GM12872 (cell line): ENCODE results near the gene NINJ2.

ENCODE experiments used
- TF ChIP-seq, protein P1 (sequence below): IDR thresholded peaks from 3 replicates; pipeline ENCODE4 v1.5.1; 2011; ENCODE audit warnings: low read depth, mild to moderate bottlenecking, low read length, moderate library complexity; ENCODE audit not compliant: insufficient read depth

NINJ2 gene

DNA sequence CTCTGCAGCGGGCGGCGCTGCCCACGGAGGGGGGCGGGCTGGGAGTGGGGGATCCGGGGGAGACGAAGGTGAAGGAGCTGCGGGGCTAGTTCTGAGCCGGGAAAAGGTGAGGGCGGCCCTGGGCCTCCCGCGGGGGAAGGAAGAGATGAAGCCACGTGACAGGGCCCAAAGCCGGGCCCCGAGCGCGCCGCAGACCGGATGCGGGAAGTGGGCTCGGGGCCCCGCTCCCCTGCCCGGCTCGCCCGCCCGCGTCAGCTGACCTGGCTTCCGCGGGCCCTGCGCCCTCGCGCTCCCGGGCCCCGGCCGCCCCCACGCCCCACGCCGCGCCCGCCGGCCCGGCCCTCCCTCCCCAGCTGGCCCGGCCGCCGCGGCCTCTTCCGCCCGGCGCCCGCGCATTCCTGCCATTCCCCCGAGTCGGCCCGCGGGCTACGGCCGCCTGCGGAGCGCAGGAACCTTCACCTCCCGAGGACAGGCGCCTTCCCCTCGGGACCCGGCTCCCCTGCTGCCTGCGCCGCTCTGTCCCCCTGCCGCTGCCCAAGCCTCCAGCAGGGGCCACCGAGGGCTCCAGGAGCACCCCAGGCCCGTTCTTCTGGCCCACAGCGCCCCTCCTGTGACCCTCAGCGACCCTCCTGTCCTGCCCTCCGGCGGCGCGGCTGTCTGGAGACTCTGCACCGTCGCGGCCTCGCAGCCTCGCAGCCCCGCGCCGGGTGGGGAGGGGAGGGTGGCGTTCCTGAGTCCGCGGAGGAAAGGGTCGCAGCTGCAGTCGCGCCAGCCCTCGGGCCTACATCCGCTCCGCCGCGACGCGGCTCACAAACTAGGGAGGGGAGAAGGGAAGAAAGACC is 20.4 kb downstream of the NINJ2 start:
- TF ChIP-seq, protein P1, sequence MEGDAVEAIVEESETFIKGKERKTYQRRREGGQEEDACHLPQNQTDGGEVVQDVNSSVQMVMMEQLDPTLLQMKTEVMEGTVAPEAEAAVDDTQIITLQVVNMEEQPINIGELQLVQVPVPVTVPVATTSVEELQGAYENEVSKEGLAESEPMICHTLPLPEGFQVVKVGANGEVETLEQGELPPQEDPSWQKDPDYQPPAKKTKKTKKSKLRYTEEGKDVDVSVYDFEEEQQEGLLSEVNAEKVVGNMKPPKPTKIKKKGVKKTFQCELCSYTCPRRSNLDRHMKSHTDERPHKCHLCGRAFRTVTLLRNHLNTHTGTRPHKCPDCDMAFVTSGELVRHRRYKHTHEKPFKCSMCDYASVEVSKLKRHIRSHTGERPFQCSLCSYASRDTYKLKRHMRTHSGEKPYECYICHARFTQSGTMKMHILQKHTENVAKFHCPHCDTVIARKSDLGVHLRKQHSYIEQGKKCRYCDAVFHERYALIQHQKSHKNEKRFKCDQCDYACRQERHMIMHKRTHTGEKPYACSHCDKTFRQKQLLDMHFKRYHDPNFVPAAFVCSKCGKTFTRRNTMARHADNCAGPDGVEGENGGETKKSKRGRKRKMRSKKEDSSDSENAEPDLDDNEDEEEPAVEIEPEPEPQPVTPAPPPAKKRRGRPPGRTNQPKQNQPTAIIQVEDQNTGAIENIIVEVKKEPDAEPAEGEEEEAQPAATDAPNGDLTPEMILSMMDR: peak; percentile 54; the same call in 1 of the 3 replicates

DNA sequence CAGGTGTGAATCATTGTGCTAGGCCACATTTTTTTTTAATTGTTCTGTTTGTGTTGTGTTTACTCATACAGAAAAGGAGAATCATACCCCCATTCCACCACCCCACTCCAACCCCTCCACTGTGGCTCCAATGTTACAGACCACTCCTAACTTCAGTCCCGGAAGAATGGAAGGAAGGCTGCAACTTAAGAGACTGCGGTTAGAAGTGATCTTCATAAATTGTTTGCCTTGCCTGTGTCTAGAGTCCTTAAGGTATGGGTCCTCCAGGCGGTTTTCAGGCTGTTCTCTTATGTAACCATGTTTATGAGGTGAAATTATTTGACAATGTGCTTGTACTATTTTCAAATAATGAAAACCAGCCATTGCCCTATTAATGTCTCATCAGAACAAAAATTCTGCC is 22.5 kb downstream of the NINJ2 start:
- TF ChIP-seq, protein P1: no peak

- TF ChIP-seq, protein P1: no peak
Measured at GRCh38 chr12:639988-640387, 23.3 kb downstream of the NINJ2 start.

DNA sequence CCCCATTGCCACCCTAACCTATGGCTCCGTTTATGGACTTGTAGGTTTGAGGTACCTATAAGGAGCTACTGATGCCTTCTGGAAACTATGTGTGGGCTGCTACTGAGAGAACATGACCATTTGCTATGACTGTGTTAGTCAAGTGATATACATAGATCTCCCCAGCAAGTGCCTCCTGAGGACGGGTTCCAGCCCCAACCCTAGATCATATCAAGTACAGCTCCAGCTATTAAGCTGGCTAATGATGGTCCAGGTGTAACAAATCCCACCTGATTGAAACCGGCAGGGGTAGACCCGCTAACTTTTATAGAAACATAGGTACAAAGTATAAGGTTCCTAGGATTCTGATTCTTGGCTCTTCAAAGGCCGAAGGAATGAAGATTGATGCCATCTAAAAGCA is 23.7 kb downstream of the NINJ2 start:
- TF ChIP-seq, protein P1: no peak

DNA sequence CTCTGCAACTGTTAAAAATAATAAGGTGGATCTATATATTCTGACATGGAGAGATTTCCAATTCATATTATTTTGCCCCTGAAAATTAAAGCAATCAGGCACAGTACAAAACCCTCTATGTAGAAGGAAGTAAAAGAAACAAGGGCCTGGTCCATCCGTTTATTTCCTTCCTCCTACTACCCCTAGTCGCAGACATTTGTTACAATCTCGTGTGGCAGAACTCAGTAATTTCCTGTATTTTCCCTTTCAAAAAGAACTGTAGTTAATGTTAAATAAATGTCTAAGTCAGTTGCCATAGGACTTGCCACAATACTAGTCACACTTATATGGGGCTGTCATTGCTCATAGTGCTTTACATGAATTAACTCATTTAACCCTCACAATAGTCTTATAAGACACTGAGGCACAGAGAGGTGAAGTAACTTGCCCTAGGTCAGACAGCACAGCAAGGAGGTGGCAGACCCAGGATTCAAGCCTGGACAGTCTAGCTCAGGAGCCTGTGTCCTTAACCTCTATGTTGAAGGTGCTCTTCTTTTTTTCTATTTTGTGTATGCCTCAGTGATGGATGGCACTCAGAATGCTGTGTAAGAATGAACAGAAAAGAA is 24.2 kb downstream of the NINJ2 start:
- TF ChIP-seq, protein P1: no peak

DNA sequence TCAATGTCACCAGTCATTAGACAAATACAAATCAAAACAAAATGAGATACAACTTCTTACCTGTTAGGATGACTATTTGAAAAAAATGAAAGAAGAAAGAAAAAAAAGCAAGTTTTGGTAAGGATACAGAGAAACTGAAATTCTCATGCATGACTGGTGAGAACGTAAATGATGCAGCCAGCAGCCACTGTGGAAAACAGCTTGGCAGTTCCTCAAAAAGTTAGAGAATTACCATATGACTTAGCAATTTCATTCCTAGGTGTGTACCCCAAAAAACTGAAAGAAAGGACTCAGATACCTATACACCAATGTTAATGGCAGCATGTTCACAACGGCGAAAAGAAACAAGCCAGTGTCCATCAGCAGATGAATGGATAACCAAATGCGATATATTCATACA is 26.6 kb downstream of the NINJ2 start:
- TF ChIP-seq, protein P1: no peak

- TF ChIP-seq, protein P1: no peak
Measured at GRCh38 chr12:633731-634130, 29.5 kb downstream of the NINJ2 start.
